GM23338 (cell line): ENCODE results near the gene DMBX1. TPM values are rescaled to one million over a fixed set of nuclear protein-coding genes. Genes with fewer than 3 reads are reported as not detected.

ENCODE experiments used
- ATAC-seq: fragments of 200-7000 bp; cut with Tn5 transposase; 3 replicates; pipeline ENCODE4 v1.9.1; 2020
- DNase-seq: peaks from one replicate; pipeline ENCODE4 v3.0.0-alpha.2; 2015; ENCODE audit warnings: low spot score
- H2AFZ ChIP-seq: fragments of 200-600 bp; sonication (generic); 2 replicates; pipeline ENCODE4 v1.8.0; 2016; ENCODE audit warnings: antibody characterized with exemption, mild to moderate bottlenecking, moderate library complexity
- H3F3A ChIP-seq: fragments of 200-600 bp; sonication (generic); replicated peaks from 2 replicates; pipeline ENCODE4 v1.8.0; 2017; ENCODE audit warnings: antibody characterized with exemption, mixed run types, low read depth
- H3K27ac ChIP-seq: fragments of 200-600 bp; sonication (generic); 2 replicates; pipeline ENCODE4 v1.6.1; 2016; ENCODE audit warnings: low read depth
- H3K27me3 ChIP-seq: fragments of 200-600 bp; sonication (generic); 2 replicates; pipeline ENCODE4 v1.8.0; 2016; ENCODE audit warnings: mild to moderate bottlenecking, mixed run types, moderate library complexity; ENCODE audit not compliant: insufficient read depth
- H3K36me3 ChIP-seq: fragments of 200-600 bp; sonication (generic); 2 replicates; pipeline ENCODE4 v1.8.0; 2016; ENCODE audit warnings: mild to moderate bottlenecking; ENCODE audit not compliant: insufficient read depth
- H3K4me1 ChIP-seq: fragments of 200-600 bp; sonication (generic); 2 replicates; pipeline ENCODE4 v1.8.0; 2016; ENCODE audit warnings: mild to moderate bottlenecking, moderate library complexity; ENCODE audit not compliant: insufficient read depth
- H3K4me2 ChIP-seq: fragments of 200-600 bp; sonication (generic); 2 replicates; pipeline ENCODE4 v1.7.1; 2017; ENCODE audit warnings: mixed run types
- H3K4me3 ChIP-seq: fragments of 200-600 bp; sonication (generic); 2 replicates; pipeline ENCODE4 v1.6.1; 2016; ENCODE audit warnings: mixed run types
- H3K79me2 ChIP-seq: fragments of 200-600 bp; sonication (generic); replicated peaks from 2 replicates; pipeline ENCODE4 v1.8.0; 2017; ENCODE audit warnings: mild to moderate bottlenecking; ENCODE audit not compliant: insufficient read depth
- H3K9me2 ChIP-seq: fragments of 200-600 bp; sonication (generic); 2 replicates; pipeline ENCODE4 v1.8.0; 2017; ENCODE audit not compliant: insufficient read depth
- H4K20me1 ChIP-seq: fragments of 200-600 bp; sonication (generic); replicated peaks from 2 replicates; pipeline ENCODE4 v1.8.0; 2017; ENCODE audit warnings: mild to moderate bottlenecking; ENCODE audit not compliant: insufficient read depth
- H3K27ac Mint-ChIP-seq: 2 replicates; pipeline ENCODE4 v1.8.0; 2020; ENCODE audit warnings: inconsistent platforms, mild to moderate bottlenecking, moderate library complexity, mixed read lengths
- H3K27me3 Mint-ChIP-seq: 3 replicates; pipeline ENCODE4 v1.8.0; 2022; ENCODE audit warnings: low read depth, mild to moderate bottlenecking, moderate library complexity, mixed read lengths, inconsistent platforms; ENCODE audit not compliant: insufficient read depth, poor library complexity
- H3K36me3 Mint-ChIP-seq: 3 replicates; pipeline ENCODE4 v1.8.0; 2021; ENCODE audit warnings: low read depth, mild to moderate bottlenecking, inconsistent platforms, moderate library complexity, mixed read lengths
- H3K4me1 Mint-ChIP-seq: 3 replicates; pipeline ENCODE4 v1.8.0; 2020; ENCODE audit warnings: mild to moderate bottlenecking, inconsistent platforms, mixed read lengths
- H3K4me3 Mint-ChIP-seq: 3 replicates; pipeline ENCODE4 v1.8.0; 2021; ENCODE audit warnings: moderate library complexity, mild to moderate bottlenecking, inconsistent platforms, mixed read lengths
- H3K9me3 Mint-ChIP-seq: 3 replicates; pipeline ENCODE4 v1.8.0; 2020; ENCODE audit warnings: moderate library complexity, mild to moderate bottlenecking, inconsistent platforms, mixed read lengths
- JUNB ChIP-seq: IDR thresholded peaks from one replicate; pipeline ENCODE4 v1.6.1; 2016; ENCODE audit warnings: antibody characterized with exemption; ENCODE audit not compliant: unreplicated experiment
- ZNF331 ChIP-seq: fragments of 250-450 bp; sonication (Bioruptor Pico); IDR thresholded peaks from 2 replicates; pipeline ENCODE4 v1.5.0; 2020; ENCODE audit warnings: low read depth, mild to moderate bottlenecking, moderate library complexity
- ZNF462 ChIP-seq: fragments of 250-450 bp; sonication (Bioruptor Pico); IDR thresholded peaks from 2 replicates; pipeline ENCODE4 v1.5.0; 2020; ENCODE audit warnings: mild to moderate bottlenecking, moderate library complexity
- polyA plus RNA-seq: library from polyadenylated mRNA; unstranded; fragments of >200 nt; fragmentation: Nextera tagmentation; extraction: Ambion mirVana; gene quantifications from 2 replicates; pipeline ENCODE4 v1.2.1, GENCODE V29; 2016
- total RNA-seq: library from RNA; depleted of rRNA; stranded (reverse); fragments of >200 nt; shearing (Covaris generic); gene quantifications from 2 replicates; pipeline ENCODE4 v1.2.3, GENCODE V29; 2014
- TF ChIP-seq, protein P1 (sequence below), 2 experiments: fragments of 200-600 bp in 1 of 2; sonication (generic) in 1 of 2; conservative IDR thresholded peaks; 2 replicates each; pipeline versions ENCODE4 v1.5.1 to v1.6.1; 2016 to 2017; ENCODE audit warnings: antibody characterized with exemption in 2 of 2, low read depth in 2 of 2, mild to moderate bottlenecking in 2 of 2, moderate library complexity in 1 of 2

DMBX1 gene
- total and polyA plus RNA-seq, 2 experiments from 2014 or later: 0.11 TPM; not detected in 1

DNA sequence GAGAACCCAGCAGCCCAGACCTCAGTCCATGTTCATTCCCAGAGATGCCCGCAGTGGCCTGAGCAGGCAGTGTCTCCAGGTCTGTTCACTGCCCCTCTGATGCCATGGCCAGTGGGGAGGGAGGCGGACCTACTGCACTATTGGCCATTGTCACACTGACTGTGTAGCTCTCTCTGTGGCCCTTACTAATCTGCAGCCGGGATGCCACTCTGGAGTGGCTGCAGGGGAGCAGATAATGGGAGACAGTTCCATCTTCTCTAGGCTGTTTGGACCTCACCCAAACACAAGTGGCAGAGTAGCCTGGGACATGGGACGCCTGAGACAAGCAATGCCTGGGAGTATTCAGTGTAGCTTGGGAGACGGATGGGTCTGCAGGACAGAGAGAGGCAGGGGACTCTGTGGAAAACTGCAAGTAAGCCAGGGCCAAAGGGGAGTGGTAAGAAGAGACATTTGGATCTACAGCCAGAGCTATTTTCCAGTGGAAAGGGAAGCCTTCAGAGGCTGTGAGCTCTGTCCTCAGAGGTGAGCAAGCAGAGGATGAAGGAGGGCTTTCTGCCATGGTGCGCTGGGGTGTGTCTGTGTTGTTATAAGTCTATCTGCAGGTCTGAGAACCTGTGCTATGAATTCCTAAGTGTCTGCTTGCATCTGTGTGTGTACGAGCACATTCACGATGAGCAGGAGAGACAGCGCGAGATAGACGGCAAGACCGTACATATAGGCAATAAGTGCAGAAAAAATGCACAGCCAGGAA, 26.7 kb downstream of the DMBX1 start (continued):
- no peak for TF ChIP-seq ZNF331 (CRISPR knock-in tag)
- TF ChIP-seq ZNF462 (CRISPR knock-in tag): no peak

- peak overlapping the region; percentile 39; the same call in 2 of the 3 replicates for H3K4me3 Mint-ChIP-seq
- peaks cover 54% of the 10 kb centered on the region for H3K27me3 Mint-ChIP-seq
- no peak overlapping the region for H3K27ac ChIP-seq
- ATAC-seq (peak; percentile 84), DNase-seq (peak; percentile 91)
- H3K9me3 Mint-ChIP-seq: peaks cover 3% of the 10 kb centered on the region; the same call in 1 of the 3 replicates
- no peak overlapping the region for H2AFZ ChIP-seq
- H3F3A ChIP-seq: 0 out of 2 replicates have a peak, but pooled peaks cover 5% of the 10 kb centered on the region
- H3K27me3 ChIP-seq: peaks cover 76% of the 10 kb centered on the region
- peaks cover 56% of the 10 kb centered on the region for H3K4me1 Mint-ChIP-seq
- no peak overlapping the region for H3K27ac Mint-ChIP-seq
- no peaks in the 10 kb centered on the region for H3K36me3 Mint-ChIP-seq
- H3K9me2 ChIP-seq: no peaks in the 10 kb centered on the region
- H3K79me2 ChIP-seq: no peaks in the 10 kb centered on the region
- H3K4me3 ChIP-seq: peak overlapping the region; percentile 41
- no peaks in the 10 kb centered on the region for H4K20me1 ChIP-seq
- no peak for TF ChIP-seq JUNB
- TF ChIP-seq, protein P1, sequence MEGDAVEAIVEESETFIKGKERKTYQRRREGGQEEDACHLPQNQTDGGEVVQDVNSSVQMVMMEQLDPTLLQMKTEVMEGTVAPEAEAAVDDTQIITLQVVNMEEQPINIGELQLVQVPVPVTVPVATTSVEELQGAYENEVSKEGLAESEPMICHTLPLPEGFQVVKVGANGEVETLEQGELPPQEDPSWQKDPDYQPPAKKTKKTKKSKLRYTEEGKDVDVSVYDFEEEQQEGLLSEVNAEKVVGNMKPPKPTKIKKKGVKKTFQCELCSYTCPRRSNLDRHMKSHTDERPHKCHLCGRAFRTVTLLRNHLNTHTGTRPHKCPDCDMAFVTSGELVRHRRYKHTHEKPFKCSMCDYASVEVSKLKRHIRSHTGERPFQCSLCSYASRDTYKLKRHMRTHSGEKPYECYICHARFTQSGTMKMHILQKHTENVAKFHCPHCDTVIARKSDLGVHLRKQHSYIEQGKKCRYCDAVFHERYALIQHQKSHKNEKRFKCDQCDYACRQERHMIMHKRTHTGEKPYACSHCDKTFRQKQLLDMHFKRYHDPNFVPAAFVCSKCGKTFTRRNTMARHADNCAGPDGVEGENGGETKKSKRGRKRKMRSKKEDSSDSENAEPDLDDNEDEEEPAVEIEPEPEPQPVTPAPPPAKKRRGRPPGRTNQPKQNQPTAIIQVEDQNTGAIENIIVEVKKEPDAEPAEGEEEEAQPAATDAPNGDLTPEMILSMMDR (conservative IDR thresholded peaks at IDR 0.05; ENCODE audit: low read depth in 2 of 2): 0 out of 4 replicates have a peak, but pooled peaks of 1 of the 2 experiments have one; percentile 10
- no peaks in the 10 kb centered on the region for H3K36me3 ChIP-seq
- peaks cover 43% of the 10 kb centered on the region for H3K4me1 ChIP-seq
- peak overlapping the region; percentile 74 for H3K4me2 ChIP-seq
Measured at GRCh38 chr1:46517010-46517600, 27.5 kb downstream of the DMBX1 start.
